ENCODE measurements around the gene UCN.

UCN gene

DNA sequence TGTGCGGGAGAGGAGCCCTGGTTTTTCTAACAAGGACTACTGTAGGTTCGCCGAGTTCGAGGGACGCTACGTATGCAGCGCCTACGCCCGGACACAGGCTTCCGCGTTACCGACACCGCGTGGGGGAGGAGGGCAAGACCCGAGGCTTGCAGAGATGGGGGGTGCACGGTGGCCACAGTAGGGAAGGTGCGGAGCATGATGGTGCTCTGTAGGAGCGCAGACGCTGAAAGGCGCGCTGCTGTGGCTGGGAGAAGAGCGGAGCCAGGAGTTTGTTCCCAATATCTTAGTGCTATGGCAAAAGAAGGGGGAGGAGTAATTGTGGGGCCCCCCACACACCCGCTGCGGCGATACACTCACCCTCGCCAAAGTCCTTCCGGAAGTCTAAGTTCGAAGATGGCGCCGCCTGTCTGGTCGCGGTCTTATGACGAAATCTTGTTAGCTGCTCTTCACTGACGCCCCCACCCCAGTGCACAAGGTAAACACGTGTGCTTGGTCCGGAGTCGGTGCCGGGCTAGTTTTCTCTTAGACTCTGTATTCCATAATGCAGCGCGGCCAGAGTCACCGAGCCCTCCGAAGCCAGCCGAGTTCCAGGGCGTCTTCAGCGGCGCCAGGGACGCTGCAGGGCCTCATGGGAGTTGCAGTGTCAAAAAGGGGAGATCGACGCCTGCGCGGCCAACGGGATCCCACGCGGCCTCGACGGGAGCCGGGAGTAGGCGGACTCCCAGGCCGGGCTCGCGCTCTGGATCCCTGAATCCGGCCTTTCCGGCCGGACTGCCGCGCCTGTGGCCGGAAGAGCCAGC lies 48.3 kb upstream of the UCN start, which contains the start of gene GTF3C2 (continued):
- no peak for TF ChIP-seq RBAK (tag by site-specific recombination; IDR thresholded peaks at IDR 0.05)
- TF ChIP-seq ZNF549 (tag by site-specific recombination; IDR thresholded peaks at IDR 0.05) = no peak
- TF ChIP-seq ZNF174 (tag by site-specific recombination; IDR thresholded peaks at IDR 0.05) = no peak
- TF ChIP-seq ZNF660 (tag by site-specific recombination; IDR thresholded peaks at IDR 0.05) = peak; percentile 32; the same call in 1 of the 2 replicates
- TF ChIP-seq ZNF184 (tag by site-specific recombination; IDR thresholded peaks at IDR 0.05) = no peak
- TF ChIP-seq ZNF248 (tag by site-specific recombination; IDR thresholded peaks at IDR 0.05) = no peak
- TF ChIP-seq ZNF510 (tag by site-specific recombination; IDR thresholded peaks at IDR 0.05; ENCODE audit: insufficient replicate concordance) = no peak
- no peak for TF ChIP-seq GFI1B (tag by site-specific recombination; IDR thresholded peaks at IDR 0.05)
- TF ChIP-seq ZNF747 (tag by site-specific recombination; IDR thresholded peaks at IDR 0.05) = no peak
- peak; percentile 76; the same call in 1 of the 2 replicates for TF ChIP-seq YY1 (tag by site-specific recombination; IDR thresholded peaks at IDR 0.05)
- TF ChIP-seq ZNF692 (tag by site-specific recombination; IDR thresholded peaks at IDR 0.05) = peak; percentile 94
- TF ChIP-seq, protein P1, sequence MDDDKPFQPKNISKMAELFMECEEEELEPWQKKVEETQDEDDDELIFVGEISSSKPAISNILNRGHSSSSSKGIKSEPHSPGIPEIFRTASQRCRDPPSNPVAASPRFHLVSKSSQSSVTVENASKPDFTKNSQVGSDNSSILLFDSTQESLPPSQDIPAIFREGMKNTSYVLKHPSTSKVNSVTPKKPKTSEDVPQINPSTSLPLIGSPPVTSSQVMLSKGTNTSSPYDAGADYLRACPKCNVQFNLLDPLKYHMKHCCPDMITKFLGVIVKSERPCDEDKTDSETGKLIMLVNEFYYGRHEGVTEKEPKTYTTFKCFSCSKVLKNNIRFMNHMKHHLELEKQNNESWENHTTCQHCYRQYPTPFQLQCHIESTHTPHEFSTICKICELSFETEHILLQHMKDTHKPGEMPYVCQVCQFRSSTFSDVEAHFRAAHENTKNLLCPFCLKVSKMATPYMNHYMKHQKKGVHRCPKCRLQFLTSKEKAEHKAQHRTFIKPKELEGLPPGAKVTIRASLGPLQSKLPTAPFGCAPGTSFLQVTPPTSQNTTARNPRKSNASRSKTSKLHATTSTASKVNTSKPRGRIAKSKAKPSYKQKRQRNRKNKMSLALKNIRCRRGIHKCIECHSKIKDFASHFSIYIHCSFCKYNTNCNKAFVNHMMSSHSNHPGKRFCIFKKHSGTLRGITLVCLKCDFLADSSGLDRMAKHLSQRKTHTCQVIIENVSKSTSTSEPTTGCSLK (tag by site-specific recombination; IDR thresholded peaks at IDR 0.05) = no peak
- no peak for TF ChIP-seq MEIS1 (CRISPR knock-in tag; IDR thresholded peaks at IDR 0.05; ENCODE audit: borderline replicate concordance)
- TF ChIP-seq ZNF16 (tag by site-specific recombination; IDR thresholded peaks at IDR 0.05; ENCODE audit: low read depth) = no peak
- TF ChIP-seq REPIN1 (tag by site-specific recombination; IDR thresholded peaks at IDR 0.05; ENCODE audit: low read depth) = no peak
- TF ChIP-seq ZBTB1 (tag by site-specific recombination; IDR thresholded peaks at IDR 0.05) = no peak
- no peak for TF ChIP-seq ZSCAN5A (tag by site-specific recombination; IDR thresholded peaks at IDR 0.05)
- no peak for TF ChIP-seq ZNF777 (tag by site-specific recombination; IDR thresholded peaks at IDR 0.05; ENCODE audit: borderline replicate concordance)
- TF ChIP-seq MZF1 (tag by site-specific recombination; IDR thresholded peaks at IDR 0.05; ENCODE audit: borderline replicate concordance) = no peak
- no peak for TF ChIP-seq ZNF521 (tag by site-specific recombination; IDR thresholded peaks at IDR 0.05)
- TF ChIP-seq KLF8 (tag by site-specific recombination; IDR thresholded peaks at IDR 0.05) = peak; percentile 51
- no peak for TF ChIP-seq OSR2 (tag by site-specific recombination; IDR thresholded peaks at IDR 0.05)
- no peak for TF ChIP-seq ZNF654 (tag by site-specific recombination; IDR thresholded peaks at IDR 0.05; ENCODE audit: low read depth)
- TF ChIP-seq ZSCAN23 (tag by site-specific recombination; IDR thresholded peaks at IDR 0.05) = no peak
- no peak for TF ChIP-seq PRDM1 (tag by site-specific recombination; IDR thresholded peaks at IDR 0.05)
- no peak for TF ChIP-seq ZSCAN4 (tag by site-specific recombination; IDR thresholded peaks at IDR 0.05)
- TF ChIP-seq SP2 (tag by site-specific recombination; IDR thresholded peaks at IDR 0.05) = peak; percentile 72
- no peak for TF ChIP-seq SETDB1 (IDR thresholded peaks at IDR 0.05; ENCODE audit: insufficient read length, low read length)
- TF ChIP-seq WT1 (tag by site-specific recombination; IDR thresholded peaks at IDR 0.05) = no peak
- peak; percentile 64 for TF ChIP-seq ZNF501 (tag by site-specific recombination; IDR thresholded peaks at IDR 0.05)
- no peak for TF ChIP-seq ZNF670 (tag by site-specific recombination; IDR thresholded peaks at IDR 0.05; ENCODE audit: low read depth)
- 0 out of 2 replicates have a peak, but pooled peaks have one; percentile 43 for TF ChIP-seq ELK4 (IDR thresholded peaks at IDR 0.05; ENCODE audit: borderline replicate concordance, low read depth, low read length)

Data from HEK293 (cell line).